Mesenchymal stem cell (in vitro differentiated cells and primary cell): ENCODE measurements around the gene RAD21L1.

Source experiments
- DNase-seq: peaks from one replicate; pipeline ENCODE4 v3.0.0-alpha.2; 2013
- H2AFZ ChIP-seq: one replicate; pipeline ENCODE4 v1.6.1; 2013; ENCODE audit warnings: low read depth, mild to moderate bottlenecking, control low read depth, inconsistent platforms, low read length, moderate library complexity
- H2AK5ac ChIP-seq: 2 replicates; pipeline ENCODE4 v1.6.1; 2013; ENCODE audit warnings: low read length, moderate library complexity, mild to moderate bottlenecking, inconsistent platforms; ENCODE audit not compliant: severe bottlenecking
- H2BK120ac ChIP-seq: one replicate; pipeline ENCODE4 v1.6.1; 2013; ENCODE audit warnings: low read depth, mild to moderate bottlenecking, inconsistent platforms, low read length, moderate library complexity
- H2BK12ac ChIP-seq, 2 experiments: one replicate each; pipeline ENCODE4 v1.6.1; 2013; ENCODE audit warnings: inconsistent platforms in 2 of 2, low read length in 2 of 2, mild to moderate bottlenecking in 2 of 2, moderate library complexity in 2 of 2, control low read depth in 1 of 2
- H2BK15ac ChIP-seq: one replicate; pipeline ENCODE4 v1.6.1; 2013; ENCODE audit warnings: mild to moderate bottlenecking, low read depth, inconsistent platforms; ENCODE audit not compliant: poor library complexity, severe bottlenecking
- H2BK5ac ChIP-seq: 2 replicates; pipeline ENCODE4 v1.6.1; 2013; ENCODE audit warnings: low read depth, mild to moderate bottlenecking, low read length, control low read depth, inconsistent platforms; ENCODE audit not compliant: poor library complexity, severe bottlenecking
- H3K14ac ChIP-seq, 2 experiments: one replicate each; pipeline ENCODE4 v1.6.1; 2013; ENCODE audit warnings: inconsistent platforms in 2 of 2, low read length in 2 of 2, control low read depth in 1 of 2, mild to moderate bottlenecking in 1 of 2, moderate library complexity in 1 of 2
- H3K18ac ChIP-seq, 2 experiments: one replicate each; pipeline ENCODE4 v1.6.1; 2013; ENCODE audit warnings: inconsistent platforms in 2 of 2, low read length in 2 of 2, control low read depth in 1 of 2, low read depth in 1 of 2, mild to moderate bottlenecking in 1 of 2
- H3K23ac ChIP-seq, 2 experiments: one replicate each; pipeline ENCODE4 v1.6.1; 2013; ENCODE audit warnings: inconsistent platforms in 2 of 2, low read length in 2 of 2, mild to moderate bottlenecking in 2 of 2, moderate library complexity in 2 of 2, control low read depth in 1 of 2
- H3K27ac ChIP-seq: 2 replicates; pipeline ENCODE4 v1.5.1; 2013; ENCODE audit warnings: mild to moderate bottlenecking, moderate library complexity, low read length, control low read depth, inconsistent platforms; ENCODE audit not compliant: poor library complexity, severe bottlenecking
- H3K27me3 ChIP-seq, 2 experiments: 2 replicates each; pipeline versions ENCODE4 v1.6.1 to v1.7.0; 2013; ENCODE audit warnings: low read length in 2 of 2, mild to moderate bottlenecking in 2 of 2, moderate library complexity in 2 of 2, control low read depth in 1 of 2, inconsistent platforms in 1 of 2; ENCODE audit not compliant: control insufficient read depth in 1 of 2, insufficient read depth in 1 of 2
- H3K36me3 ChIP-seq, 2 experiments: 2 replicates each; pipeline versions ENCODE4 v1.6.1 to v1.7.0; 2013; ENCODE audit warnings: low read length in 2 of 2, control low read depth in 1 of 2, inconsistent platforms in 1 of 2, low read depth in 1 of 2, mild to moderate bottlenecking in 1 of 2; ENCODE audit not compliant: insufficient read depth in 2 of 2, control insufficient read depth in 1 of 2
- H3K4ac ChIP-seq, 2 experiments: one replicate each; pipeline ENCODE4 v1.6.1; 2013; ENCODE audit warnings: inconsistent platforms in 2 of 2, low read length in 2 of 2, mild to moderate bottlenecking in 2 of 2, moderate library complexity in 2 of 2, control low read depth in 1 of 2, low read depth in 1 of 2
- H3K4me1 ChIP-seq: 2 replicates; pipeline ENCODE4 v1.6.1; 2013; ENCODE audit warnings: low read depth, low read length, control low read depth; ENCODE audit not compliant: control insufficient read depth, insufficient read depth
- H3K4me2 ChIP-seq: 2 replicates; pipeline ENCODE4 v1.6.1; 2013; ENCODE audit warnings: low read length, mild to moderate bottlenecking, inconsistent platforms; ENCODE audit not compliant: poor library complexity, severe bottlenecking
- H3K4me3 ChIP-seq, 2 experiments: 2 replicates each; pipeline versions ENCODE4 v1.5.1 to v1.7.0; 2013; ENCODE audit warnings: low read length in 2 of 2, mild to moderate bottlenecking in 2 of 2, control low read depth in 1 of 2, low read depth in 1 of 2; ENCODE audit not compliant: insufficient read depth in 1 of 2
- H3K79me1 ChIP-seq: replicated peaks from 2 replicates; pipeline ENCODE4 v1.6.1; 2013; ENCODE audit warnings: mild to moderate bottlenecking, control low read depth, low read length, inconsistent platforms; ENCODE audit not compliant: poor library complexity, severe bottlenecking
- H3K9ac ChIP-seq: 2 replicates; pipeline ENCODE4 v1.7.0; 2013; ENCODE audit warnings: mild to moderate bottlenecking, low read length, moderate library complexity
- H3K9me3 ChIP-seq: 2 replicates; pipeline ENCODE4 v1.7.0; 2013; ENCODE audit warnings: mild to moderate bottlenecking, low read length; ENCODE audit not compliant: control insufficient read depth
- H4K8ac ChIP-seq: one replicate; pipeline ENCODE4 v1.6.1; 2013; ENCODE audit warnings: inconsistent platforms, mild to moderate bottlenecking, low read length, moderate library complexity
- H4K91ac ChIP-seq: one replicate; pipeline ENCODE4 v1.6.1; 2013; ENCODE audit warnings: mild to moderate bottlenecking, low read length, inconsistent platforms
- WGBS: methylation state at CpG from one replicate; pipeline ENCODE4 v1.1.7; 2013; ENCODE audit warnings: mixed read lengths; 5-methylcytosine and 5-hydroxymethylcytosine counted together

RAD21L1 gene

GRCh38 chr20:1302685-1303541, 77.1 kb downstream of the RAD21L1 start:
- Histone ChIP-seq H3K79me1 (no peaks in the 10 kb centered on the region), H3K36me3 (peaks cover 32 to 66% of the 10 kb centered on the region in 2 experiments), H2BK15ac (no peak overlapping the region), H2AK5ac (no peak overlapping the region), H3K4me3 (no peak overlapping the region), H3K27ac (no peak overlapping the region), H3K9ac (no peak overlapping the region), H2BK12ac (no peak overlapping the region), H3K4ac (no peak overlapping the region), H3K23ac (no peak overlapping the region), H2BK5ac (no peak overlapping the region), H3K4me2 (no peak overlapping the region), H3K4me1 (peaks cover 17% of the 10 kb centered on the region), H3K14ac (no peak overlapping the region), H2AFZ (no peak overlapping the region), H3K9me3 (no peaks in the 10 kb centered on the region), H3K18ac (no peak overlapping the region), H4K8ac (no peak overlapping the region), H2BK120ac (no peak overlapping the region), H3K27me3 (no peaks in the 10 kb centered on the region), H4K91ac (no peak overlapping the region)
- no peak for DNase-seq
- WGBS = 96% methylated on average over 12 of the region's 12 CpGs

DNA sequence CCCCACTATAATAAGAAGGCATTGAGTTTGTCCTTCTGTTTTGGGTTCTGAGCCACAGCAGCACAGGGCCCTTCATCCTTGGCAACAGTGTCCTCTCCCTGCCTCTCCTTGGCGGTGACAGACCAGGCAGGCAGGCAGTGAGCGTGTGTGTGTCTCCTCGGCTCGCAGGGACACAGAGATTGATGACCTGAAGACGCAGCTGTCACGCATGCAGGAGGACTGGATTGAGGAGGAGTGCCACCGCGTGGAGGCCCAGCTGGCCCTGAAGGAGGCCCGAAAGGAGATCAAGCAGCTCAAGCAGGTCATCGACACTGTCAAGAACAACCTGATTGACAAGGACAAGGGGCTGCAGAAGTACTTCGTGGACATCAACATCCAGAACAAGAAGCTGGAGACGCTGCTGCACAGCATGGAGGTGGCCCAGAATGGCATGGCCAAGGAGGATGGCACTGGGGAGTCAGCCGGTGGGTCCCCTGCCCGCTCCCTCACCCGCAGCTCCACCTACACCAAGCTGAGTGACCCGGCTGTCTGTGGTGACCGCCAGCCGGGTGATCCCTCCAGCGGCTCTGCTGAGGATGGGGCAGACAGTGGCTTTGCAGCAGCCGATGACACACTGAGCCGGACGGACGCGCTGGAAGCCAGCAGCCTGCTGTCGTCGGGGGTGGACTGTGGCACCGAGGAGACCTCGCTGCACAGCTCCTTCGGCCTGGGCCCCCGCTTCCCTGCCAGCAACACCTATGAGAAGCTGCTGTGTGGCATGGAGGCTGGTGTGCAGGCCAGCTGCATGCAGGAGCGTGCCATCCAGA, 79.1 kb downstream of the RAD21L1 start:
- Histone ChIP-seq H3K27ac (no peak overlapping the region), H3K14ac (no peak overlapping the region), H3K18ac (no peak overlapping the region), H3K79me1 (no peaks in the 10 kb centered on the region), H2AK5ac (no peak overlapping the region), H2BK5ac (no peak overlapping the region), H3K27me3 (no peaks in the 10 kb centered on the region), H2AFZ (no peak overlapping the region), H3K4me1 (peaks cover 20% of the 10 kb centered on the region), H3K4ac (no peak overlapping the region), H3K23ac (no peak overlapping the region), H2BK15ac (no peak overlapping the region), H4K91ac (no peak overlapping the region), H3K9ac (no peak overlapping the region), H3K4me3 (no peak overlapping the region), H3K9me3 (no peaks in the 10 kb centered on the region), H2BK12ac (no peak overlapping the region), H4K8ac (no peak overlapping the region), H3K4me2 (no peak overlapping the region), H3K36me3 (peaks cover 14 to 63% of the 10 kb centered on the region in 2 experiments), H2BK120ac (no peak overlapping the region)
- 95% methylated on average over 30 of the region's 31 CpGs for WGBS
- no peak for DNase-seq
